ENCODE data around the gene TRIM28. TPM values are rescaled to one million over a fixed set of nuclear protein-coding genes. Genes with fewer than 3 reads are reported as not detected.
"Not testable (repeated sequence)": the region's sequence is repeated elsewhere in the genome, so short reads cannot be mapped to it uniquely, and the experiment has no call there.

TRIM28 gene
- 262 and 359 TPM in 2 replicates for total RNA-seq (2014; rRNA removed; shearing (Covaris generic))

DNA sequence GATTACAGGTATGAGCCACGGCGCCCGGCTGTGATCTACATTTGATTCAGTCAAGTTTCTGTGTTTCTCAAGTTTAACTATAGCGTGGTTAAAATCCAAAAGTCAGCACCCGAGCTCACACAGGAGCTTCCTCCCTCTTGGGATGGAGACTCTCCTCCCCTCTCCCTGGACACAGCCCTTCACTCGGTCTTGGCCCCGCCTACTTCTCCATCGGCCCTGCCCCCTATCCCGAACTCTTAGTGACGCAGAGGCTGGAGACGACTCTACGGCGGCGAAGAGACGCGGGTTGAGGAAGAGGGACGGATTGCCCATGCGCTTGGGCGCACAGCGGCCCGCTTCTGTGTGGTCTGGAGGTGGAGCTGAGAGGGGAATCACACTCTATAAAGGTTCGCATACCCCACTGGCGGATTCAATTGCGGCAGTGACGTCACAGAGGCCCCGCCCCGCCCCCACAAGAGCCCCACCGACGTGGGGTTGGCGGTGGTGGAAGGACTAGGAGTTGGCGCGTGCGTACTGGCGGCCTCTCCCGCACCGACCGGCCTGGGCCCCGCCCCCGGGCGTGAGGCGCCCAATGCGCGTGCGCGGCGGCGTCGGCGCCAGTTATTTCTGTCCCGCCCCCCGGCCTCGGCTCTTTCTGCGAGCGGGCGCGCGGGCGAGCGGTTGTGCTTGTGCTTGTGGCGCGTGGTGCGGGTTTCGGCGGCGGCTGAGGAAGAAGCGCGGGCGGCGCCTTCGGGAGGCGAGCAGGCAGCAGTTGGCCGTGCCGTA, at the start of gene TRIM28:
Gene TRIM28 (plus strand): TSS at position 239 of the 765 bp plus-strand sequence. CDS start 694 bp downstream, outside the sequence.
- peak; percentile 99 for DNase-seq (ENCODE audit: low read depth)

DNA sequence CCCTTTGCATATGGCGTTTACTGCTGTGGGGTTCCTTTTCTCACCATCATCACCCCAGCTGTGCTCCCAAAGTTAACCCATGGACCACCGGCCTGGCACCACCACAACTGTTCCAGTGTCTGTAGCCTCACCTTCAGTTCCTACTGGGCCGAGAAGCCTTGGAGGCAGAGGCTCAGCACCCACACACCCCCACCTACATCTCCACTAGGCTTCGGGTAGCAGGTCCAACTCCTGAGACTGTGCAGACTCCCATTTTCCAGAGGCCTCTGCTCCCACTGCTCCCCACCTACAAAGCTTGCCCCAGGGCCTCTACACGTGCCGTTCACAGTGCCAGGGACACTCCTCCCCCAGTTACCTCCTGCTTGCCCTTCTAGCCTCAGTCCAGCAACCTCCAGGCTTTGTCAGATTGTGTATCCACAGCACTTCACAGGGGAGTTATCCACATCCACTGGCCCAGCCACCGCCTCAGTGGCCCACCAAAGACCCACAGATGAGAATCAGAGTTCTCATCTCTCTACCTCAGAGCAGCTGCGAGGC, 46.2 kb upstream of the TRIM28 start:
- DNase-seq (ENCODE audit: low read depth), result no peak

DNA sequence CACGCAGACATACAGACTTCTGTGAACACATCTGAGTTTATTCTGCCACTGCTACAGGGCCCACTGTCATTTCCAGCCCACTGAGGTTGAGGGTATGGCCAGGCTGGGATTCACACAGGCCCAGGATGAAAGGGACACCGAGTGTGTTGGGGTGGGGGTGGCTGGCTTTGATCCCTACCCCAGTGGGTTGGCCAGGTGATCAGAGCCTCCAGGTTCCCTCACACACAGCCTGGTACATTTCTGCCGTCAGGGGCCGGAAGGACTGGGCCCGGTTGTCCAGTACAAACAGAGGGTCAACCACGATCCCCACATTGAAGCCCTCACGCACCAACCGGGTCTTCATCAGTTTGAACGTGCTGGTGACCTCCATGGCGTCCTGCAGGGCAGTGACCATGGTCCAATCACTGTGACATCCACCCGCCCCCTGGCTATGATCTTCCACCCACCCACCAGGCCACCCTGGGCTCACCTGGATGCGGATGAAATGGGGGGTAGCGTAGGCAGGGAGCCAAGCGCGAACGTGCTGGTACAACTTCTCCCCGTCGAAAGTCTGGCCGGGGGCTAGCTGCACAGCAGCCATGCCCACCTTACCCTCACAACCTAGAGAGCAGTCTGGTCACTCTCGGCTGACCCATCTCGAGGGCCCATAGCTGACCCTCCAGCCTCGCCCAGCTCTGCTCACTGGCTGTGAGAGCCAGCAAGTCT, 45.4 kb upstream of the TRIM28 start:
- DNase-seq (ENCODE audit: low read depth), result no peak

- DNase-seq (ENCODE audit: low read depth), result peak; percentile 99
Observed at GRCh38 chr19:58499021-58499927, 44.6 kb upstream of the TRIM28 start.

DNA sequence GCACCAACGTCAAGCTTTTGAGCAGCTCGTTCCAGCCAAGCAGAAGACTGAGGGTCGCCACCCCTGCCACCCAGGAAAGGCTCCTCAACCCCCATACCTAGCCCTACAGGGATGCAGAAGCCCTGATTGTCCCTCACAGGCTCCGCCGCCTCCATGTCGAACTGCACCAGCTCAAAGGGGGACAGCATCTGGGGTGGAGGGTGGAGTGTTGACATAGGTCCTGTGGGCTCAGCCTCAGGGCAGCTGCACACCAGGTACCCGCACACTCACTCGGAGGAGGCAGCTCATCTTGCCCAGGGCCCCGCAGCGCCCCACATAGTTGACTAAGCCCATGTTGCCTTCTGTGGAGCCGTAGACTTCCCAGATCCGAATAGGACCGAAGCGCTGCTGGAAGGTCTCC, 43.6 kb upstream of the TRIM28 start:
- no peak for DNase-seq (ENCODE audit: low read depth)

GRCh38 chr19:58507602-58508223, 36.2 kb upstream of the TRIM28 start:
- DNase-seq (ENCODE audit: low read depth), result not testable (repeated sequence)

- DNase-seq (ENCODE audit: low read depth), result no peak
Observed at GRCh38 chr19:58509731-58510083, 34.2 kb upstream of the TRIM28 start.

GRCh38 chr19:58510084-58510862, 33.6 kb upstream of the TRIM28 start:
- DNase-seq (ENCODE audit: low read depth), result no peak

GRCh38 chr19:58511353-58512208, 32.3 kb upstream of the TRIM28 start, which contains the start of gene SLC27A5:
Gene SLC27A5 (minus strand): TSS chr19:58511992. CDS start chr19:58511955, 37 bp downstream.
- no peak for DNase-seq (ENCODE audit: low read depth)

GRCh38 chr19:58513213-58513693, 30.6 kb upstream of the TRIM28 start:
- DNase-seq (ENCODE audit: low read depth), result no peak

DNA sequence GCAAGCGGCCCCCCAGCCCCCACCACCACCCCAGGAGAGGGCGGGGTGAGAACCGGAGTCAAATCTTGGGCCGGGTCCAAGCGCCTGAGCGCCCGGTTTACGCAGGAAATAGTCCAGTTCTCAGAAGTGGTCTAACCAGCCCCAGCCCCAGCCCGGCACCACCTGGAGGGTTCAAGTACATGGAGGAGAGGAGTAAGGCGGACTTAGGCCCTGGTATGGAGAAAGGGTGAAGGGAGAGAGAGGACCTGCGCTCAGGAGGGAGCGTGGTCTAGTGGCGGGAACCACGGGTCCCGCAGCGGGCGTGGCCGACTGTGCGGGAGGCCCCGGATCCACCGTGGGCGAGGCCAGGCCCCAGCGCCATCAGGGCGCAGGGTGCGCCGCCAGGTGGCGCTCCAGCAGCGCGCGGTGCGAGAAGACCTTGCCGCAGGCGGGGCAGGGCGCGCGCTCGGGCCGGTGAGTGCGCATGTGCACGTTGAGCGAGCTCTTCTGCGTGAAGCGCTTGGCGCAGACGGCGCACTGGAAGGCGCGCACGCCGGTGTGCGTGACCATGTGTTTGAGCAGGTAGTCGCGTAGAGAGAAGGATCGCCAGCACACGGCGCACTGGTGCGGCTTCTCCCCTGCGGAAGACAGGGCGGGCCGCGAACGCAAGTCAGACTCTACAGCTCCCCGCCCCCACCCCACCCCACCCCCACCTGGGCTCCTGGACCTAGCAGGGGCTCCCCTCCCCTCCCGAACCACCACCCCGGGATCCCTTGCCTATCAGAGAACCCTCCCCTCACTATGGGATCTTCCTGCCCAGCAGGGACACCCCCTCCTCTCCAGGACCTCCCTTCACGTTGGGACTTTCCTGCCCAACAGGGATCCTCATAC, 29.9 kb upstream of the TRIM28 start:
- no peak for DNase-seq (ENCODE audit: low read depth)

- DNase-seq (ENCODE audit: low read depth), result no peak
Observed at GRCh38 chr19:58514564-58515022, 29.3 kb upstream of the TRIM28 start.

- DNase-seq (ENCODE audit: low read depth), result no peak
Observed at GRCh38 chr19:58515259-58515658, 28.6 kb upstream of the TRIM28 start.

DNA sequence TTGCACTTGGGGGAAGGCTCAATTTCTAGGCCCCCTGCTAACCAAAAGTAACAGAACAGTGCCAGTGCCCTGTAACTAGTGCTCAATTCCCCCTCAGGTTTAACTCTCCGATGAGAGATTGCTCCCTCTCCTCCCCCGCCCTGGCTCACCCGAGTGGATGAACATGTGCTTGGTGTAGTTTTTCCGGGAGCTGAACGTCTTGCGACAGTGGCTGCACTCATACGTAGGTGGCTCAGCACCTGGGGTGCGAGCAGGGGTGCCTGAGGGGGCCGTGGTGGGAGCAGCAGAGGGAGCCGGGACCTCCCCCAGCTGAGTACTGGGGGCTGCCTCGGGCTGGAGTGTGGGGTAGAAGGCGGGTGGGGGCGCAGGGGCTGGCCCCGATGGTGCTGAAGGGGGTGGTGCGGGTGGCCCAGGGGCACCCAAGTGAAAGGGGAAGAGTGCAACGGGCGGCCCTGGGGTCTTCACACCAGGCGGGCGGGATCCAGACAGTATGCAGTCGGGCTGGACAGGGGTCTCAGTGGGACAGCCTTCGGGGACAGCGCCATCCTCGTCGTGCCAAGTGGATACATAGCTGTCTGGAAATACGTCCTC, 27.5 kb upstream of the TRIM28 start:
- no peak for DNase-seq (ENCODE audit: low read depth)

DNA sequence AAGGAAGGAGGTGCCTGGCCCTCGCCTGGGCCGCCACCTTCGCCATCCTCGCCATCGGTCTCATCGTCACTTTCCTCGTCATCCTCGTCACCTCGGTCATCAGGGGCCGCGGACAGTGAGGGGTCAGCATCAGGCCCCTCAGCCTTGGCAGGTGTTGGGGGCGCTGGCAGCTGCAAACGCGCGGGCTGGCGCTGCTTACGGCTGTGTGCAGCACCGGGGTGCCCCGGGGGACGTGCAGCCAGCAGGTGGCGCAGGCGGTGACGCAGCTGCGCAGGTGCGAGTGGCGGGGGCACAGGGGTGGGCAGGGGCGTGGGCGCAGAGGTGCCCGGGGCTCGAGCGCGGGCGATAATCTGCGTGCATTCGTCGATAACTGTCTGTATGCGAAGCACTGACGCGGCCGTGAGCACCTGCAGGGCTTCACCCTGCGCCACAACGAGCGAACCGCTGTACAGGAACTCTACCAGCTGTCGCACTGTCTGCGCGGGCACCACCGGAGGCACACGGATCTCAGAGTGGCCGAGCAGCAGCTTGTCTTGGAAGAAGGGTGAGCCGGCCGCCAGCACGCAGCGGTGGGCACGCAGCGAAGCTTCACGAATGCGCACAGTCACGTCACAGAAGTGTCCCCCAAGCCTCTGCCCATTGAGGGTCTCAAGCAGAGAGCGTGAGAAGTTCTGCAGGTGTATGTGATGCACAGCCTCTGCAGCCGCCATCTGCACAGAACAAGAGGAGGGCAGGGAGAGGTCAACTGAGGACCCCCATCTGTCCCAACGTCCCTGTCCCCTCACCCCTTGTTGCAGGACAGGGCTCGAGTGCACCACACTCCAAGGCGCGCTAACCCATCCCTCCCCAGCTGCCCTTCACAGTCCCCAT, 26.7 kb upstream of the TRIM28 start:
- DNase-seq (ENCODE audit: low read depth), result no peak

GRCh38 chr19:58518256-58519086, 25.4 kb upstream of the TRIM28 start:
- DNase-seq (ENCODE audit: low read depth), result no peak
